ENCODE measurements around the gene VWA8.

- TF ChIP-seq REST (IDR thresholded peaks at IDR 0.05; ENCODE audit: unreplicated experiment) (no peak), CTCF (conservative IDR thresholded peaks at IDR 0.05; ENCODE audit: low read depth in 2 of 2) (no peak), EZH2 (IDR thresholded peaks at IDR 0.05; ENCODE audit: low read depth, unreplicated experiment) (no peak), EZH2phosphoT487 (IDR thresholded peaks at IDR 0.05; ENCODE audit: unreplicated experiment) (no peak), ZNF331 (CRISPR knock-in tag; IDR thresholded peaks at IDR 0.05; ENCODE audit: low read depth) (no peak), POLR2AphosphoS5 (IDR thresholded peaks at IDR 0.05; ENCODE audit: low read depth) (no peak), ZNF114 (CRISPR knock-in tag; IDR thresholded peaks at IDR 0.05) (no peak), ETS1 (IDR thresholded peaks at IDR 0.05) (no peak), STAT1 (IDR thresholded peaks at IDR 0.05; ENCODE audit: unreplicated experiment) (no peak), JUNB (IDR thresholded peaks at IDR 0.05; ENCODE audit: unreplicated experiment) (no peak), CREB1 (CRISPR knock-in tag; IDR thresholded peaks at IDR 0.05; ENCODE audit: low read depth) (no peak), NANOG (IDR thresholded peaks at IDR 0.05; ENCODE audit: borderline replicate concordance) (no peak)
These were observed 278.1 kb downstream of the VWA8 start for GRCh38 chr13:41682766-41683165.

All from GM23338 (cell line).